GM19025 (cell line): ENCODE results near the gene GATB.

Experiments
- ATAC-seq: cut with Tn5 transposase; IDR thresholded peaks from one replicate; pipeline ENCODE4 v1.9.1; 2021; ENCODE audit warnings: mild to moderate bottlenecking, low read depth, moderate library complexity; ENCODE audit not compliant: unreplicated experiment

GATB gene

DNA sequence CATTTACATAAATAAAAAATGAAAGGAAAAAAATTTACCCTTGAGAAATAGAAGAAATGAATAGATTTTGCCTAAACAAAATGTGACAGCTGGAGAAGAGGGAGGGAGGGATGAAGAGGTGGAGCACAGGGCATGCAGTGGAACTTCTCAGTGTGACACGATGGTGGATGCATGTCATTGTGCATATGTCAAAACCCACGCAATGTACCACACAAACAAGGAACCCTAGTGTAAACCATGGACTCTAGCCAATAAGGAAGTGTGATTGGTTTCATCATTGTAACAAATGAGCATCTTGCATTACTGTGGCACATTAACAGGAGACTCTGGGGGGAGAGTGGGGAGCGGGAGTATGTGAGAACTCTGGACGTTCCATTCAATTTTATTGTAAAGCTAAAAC lies 58.6 kb downstream of the GATB start:
- ATAC-seq = no peak

GRCh38 chr4:151700566-151701316 lies 60.1 kb downstream of the GATB start:
- ATAC-seq = no peak

GRCh38 chr4:151698213-151698612 lies 62.6 kb downstream of the GATB start:
- ATAC-seq = no peak

DNA sequence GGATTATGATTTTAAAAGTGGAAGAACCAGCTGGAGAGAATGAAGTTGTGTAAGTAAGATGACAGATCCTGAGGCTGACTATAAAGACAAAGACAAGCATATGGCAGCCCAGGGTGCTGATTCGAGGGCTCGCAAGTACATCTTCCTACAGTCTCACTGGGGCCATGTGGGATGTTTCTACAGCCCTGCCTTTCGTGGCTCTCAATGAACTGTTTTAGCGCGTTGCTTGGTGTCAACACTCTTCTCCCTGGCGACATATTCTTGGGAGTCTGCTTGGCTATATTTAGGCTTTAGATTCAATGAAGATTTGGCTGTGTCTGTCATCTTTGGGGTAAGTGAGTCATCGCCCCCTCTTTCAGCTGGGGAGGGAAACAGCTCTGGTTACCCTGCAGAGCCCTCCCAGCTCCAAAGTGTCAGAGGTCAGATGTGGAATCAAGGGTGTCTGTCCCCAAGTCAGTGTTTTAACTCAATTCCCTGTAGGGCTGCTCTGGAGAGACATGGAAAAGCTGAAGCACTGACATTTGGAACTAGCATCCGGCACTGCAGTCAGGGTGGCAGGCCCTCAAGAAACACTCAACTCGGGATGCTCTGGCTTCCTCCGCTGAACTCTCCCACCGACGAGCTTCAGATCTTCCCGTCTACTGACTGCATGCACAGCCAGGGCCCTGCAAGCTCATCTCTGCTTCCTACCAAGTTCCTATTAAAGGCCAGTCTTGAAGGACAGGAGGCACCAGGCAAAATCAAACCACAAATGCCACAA lies 65.7 kb downstream of the GATB start:
- no peak for ATAC-seq

DNA sequence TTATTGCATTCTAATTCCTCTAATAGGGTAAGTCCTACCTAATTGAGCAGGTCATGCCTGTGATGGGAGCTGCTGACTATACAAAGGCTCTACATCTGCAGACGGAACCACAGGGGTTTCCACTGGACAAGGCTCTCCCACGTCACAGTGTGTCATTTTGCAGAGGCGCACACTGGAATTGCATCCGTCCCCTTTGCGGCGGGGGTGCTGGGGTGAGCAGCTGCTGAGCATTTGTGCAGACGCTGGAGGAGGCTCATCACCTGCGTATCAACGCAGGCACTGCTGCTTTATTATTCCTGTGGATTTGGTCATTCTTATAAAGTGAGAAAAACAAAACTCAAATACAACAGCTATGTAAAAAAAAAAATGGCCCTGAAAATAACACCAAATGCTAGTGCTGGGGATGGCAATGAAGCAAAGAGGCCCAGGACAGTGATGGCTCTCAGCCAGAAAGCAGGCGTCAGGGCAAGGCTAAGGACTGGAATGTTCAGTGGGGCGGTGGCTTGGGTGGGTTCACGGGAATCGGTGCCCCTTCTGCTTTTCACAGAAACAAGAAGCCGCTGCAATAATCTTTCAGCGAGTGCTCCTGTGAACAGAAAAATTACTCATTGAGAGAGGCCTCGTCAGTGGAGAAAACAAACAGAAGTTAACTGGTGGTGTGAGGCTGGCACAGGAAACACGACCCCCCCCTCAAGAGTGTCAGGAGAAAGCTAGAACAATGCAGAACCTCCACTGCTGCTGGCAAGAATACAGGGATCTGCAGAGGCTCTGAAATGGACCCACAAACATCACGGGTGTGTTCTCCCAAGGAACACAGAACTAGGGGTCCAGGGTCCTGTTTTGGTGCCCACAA lies 67.8 kb downstream of the GATB start:
- ATAC-seq = no peak

GRCh38 chr4:151692443-151692782 lies 68.4 kb downstream of the GATB start:
- ATAC-seq = no peak

DNA sequence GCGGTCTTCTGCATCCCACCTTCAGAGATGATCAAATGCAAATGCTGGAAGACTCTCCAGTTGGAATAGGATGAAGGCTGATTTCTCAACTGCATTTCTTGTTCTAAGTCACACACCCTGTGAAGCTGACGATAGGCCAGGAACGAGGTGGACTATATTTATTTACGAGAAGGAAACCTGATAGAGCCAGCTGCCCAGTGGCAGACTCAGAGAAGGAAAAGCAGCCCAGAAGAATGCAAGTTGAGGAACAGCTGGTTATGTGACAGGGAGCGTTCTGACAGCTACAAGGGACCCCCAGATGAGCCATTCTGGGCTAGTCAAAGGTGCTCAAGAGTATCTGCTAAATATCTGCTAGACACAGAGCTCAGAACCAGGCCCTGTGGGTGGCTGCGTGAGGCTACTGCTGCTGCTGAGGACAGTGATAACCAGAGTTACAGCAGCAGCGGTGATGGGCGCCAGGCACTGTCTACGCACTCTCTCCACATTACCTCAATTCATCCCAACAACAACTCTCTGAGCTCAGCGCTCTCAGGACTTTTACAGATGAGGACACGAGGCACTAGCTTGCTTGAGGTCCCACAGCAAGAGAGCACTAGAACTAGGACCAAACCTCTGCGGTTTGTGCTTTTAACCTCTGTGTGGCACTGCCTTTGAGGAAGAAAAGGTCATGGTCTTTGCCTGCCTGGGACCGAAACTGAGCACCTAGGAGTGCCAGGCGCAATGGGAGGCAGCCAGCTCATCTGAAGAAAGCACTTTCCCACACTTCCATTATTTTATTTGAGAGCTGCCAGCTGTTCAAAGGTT lies 69.0 kb downstream of the GATB start:
- ATAC-seq = no peak

GRCh38 chr4:151690876-151691275 lies 69.9 kb downstream of the GATB start:
- ATAC-seq = no peak

GRCh38 chr4:151690164-151690870 lies 70.5 kb downstream of the GATB start:
- ATAC-seq = no peak

DNA sequence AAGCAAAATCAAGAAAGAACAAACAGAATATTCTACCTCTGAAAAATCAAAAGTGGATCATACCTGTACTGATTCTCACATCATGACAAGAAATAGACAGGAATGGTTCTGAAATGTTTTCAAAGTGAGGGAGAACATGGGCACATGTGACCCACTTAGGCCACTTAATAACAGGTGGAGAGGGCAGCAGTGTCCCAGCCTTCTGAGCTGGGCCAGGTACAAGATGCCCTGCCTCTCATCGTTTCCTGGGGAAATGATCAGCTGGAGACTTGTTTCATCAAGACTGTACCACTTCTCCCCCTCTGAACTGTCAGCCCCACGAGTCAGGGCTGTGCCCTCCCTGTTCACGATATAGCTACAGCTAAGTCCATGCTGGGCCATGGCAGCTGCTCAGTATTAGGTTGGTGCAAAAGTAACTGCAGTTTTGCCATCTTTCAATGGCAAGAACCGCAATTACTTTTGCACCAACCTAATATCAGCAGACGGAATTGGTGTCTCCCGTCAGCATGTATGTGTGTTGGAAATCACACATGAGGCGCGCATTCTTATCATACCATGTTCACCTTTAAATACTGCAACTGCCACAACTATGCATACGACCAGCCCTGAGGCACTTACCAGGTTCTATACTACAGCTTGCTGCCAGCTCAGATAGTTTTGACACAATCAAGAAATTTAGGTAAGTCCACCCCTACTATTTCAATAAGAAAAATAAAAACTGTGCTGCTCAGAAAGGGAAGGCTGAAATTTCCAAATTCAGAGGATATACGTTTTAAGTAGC lies 71.4 kb downstream of the GATB start:
- no peak for ATAC-seq

DNA sequence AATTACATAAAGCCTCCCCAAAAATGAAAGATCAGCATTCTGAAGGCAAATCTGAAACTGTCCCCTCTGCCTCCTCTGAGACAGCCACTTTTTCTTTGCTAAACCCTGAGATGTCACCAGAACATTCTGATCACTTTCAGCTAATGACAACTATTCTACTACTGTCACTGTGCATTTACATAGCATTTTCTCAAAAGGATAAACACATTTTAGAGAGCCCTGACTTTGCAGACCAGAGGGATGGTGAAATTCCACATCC lies 72.1 kb downstream of the GATB start:
- ATAC-seq = no peak

DNA sequence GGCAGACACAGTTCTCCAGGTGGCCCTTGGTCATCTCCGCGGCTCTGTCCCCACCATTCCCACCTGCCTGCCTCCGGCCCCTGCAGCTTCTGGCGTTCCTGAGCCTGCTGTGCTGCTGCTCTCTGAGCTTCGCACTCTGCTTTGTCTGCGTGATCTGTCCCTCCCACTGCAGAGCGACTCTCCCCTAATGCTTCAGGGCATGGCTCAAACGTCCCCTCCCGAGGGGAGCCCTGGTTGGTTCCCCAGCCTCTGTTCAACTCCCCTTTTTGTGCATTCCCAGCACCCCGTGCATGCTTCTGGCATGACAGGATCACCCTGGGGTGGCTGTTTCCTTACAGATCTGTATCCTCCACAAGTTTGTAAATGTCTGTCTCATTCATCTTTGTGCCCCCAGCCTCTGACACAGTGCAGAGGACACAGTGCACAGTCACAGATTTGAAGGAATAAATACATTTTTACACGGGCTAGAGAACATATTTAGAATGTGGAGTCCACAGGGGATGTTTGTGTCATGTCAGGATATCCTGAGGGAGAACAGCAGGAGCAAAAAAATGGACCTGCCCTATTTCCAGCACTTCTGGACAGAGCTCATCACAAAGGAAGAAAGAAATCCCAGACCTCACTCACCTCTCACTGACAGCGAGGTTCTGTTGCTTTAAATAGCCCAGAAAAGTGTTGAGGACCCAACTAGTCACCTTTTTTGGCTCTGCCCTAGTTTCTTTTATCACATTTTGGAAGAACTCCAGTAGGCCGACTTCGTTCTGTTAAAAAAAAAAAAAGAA lies 72.6 kb downstream of the GATB start:
- no peak for ATAC-seq

- ATAC-seq = no peak
These were observed 73.7 kb downstream of the GATB start for GRCh38 chr4:151687021-151687640.

GRCh38 chr4:151685303-151685702 lies 75.5 kb downstream of the GATB start:
- ATAC-seq = no peak

GRCh38 chr4:151681085-151681484 lies 79.7 kb downstream of the GATB start:
- no peak for ATAC-seq

GRCh38 chr4:151679231-151679630 lies 81.6 kb downstream of the GATB start:
- ATAC-seq = no peak

- no peak for ATAC-seq
These were observed 82.5 kb downstream of the GATB start for GRCh38 chr4:151678048-151678872.
